GM19328 (cell line): ENCODE results near the gene C2CD5.
"Not testable (repeated sequence)": the region's sequence is repeated elsewhere in the genome, so short reads cannot be mapped to it uniquely, and the experiment has no call there.

ENCODE experiments used
- ATAC-seq: cut with Tn5 transposase; IDR thresholded peaks from one replicate; pipeline ENCODE4 v1.9.1; 2021; ENCODE audit warnings: mild to moderate bottlenecking, moderate library complexity; ENCODE audit not compliant: unreplicated experiment

Gene C2CD5

GRCh38 chr12:22536346-22536945, 7.9 kb downstream of the C2CD5 start:
- ATAC-seq = no peak

- ATAC-seq = no peak
Measured at GRCh38 chr12:22535478-22535877, 8.9 kb downstream of the C2CD5 start.

GRCh38 chr12:22535038-22535437, 9.3 kb downstream of the C2CD5 start:
- no peak for ATAC-seq

GRCh38 chr12:22533155-22533554, 11.2 kb downstream of the C2CD5 start:
- ATAC-seq = no peak

GRCh38 chr12:22532317-22532716, 12.0 kb downstream of the C2CD5 start:
- ATAC-seq = no peak

- no peak for ATAC-seq
Measured at GRCh38 chr12:22531205-22531604, 13.1 kb downstream of the C2CD5 start.

- ATAC-seq = peak; percentile 67
Measured at GRCh38 chr12:22529281-22530060, 14.9 kb downstream of the C2CD5 start.

- ATAC-seq = no peak
Measured at GRCh38 chr12:22527999-22528398, 16.3 kb downstream of the C2CD5 start.

GRCh38 chr12:22526836-22527235, 17.5 kb downstream of the C2CD5 start:
- no peak for ATAC-seq

GRCh38 chr12:22525426-22525825, 18.9 kb downstream of the C2CD5 start:
- no peak for ATAC-seq

- ATAC-seq = no peak
Measured at GRCh38 chr12:22518998-22519397, 25.3 kb downstream of the C2CD5 start.

- no peak for ATAC-seq
Measured at GRCh38 chr12:22518060-22518719, 26.2 kb downstream of the C2CD5 start.

- no peak for ATAC-seq
Measured at GRCh38 chr12:22514875-22515274, 29.5 kb downstream of the C2CD5 start.

- no peak for ATAC-seq
Measured at GRCh38 chr12:22505826-22506225, 38.5 kb downstream of the C2CD5 start.

- no peak for ATAC-seq
Measured at GRCh38 chr12:22500100-22500499, 44.2 kb downstream of the C2CD5 start.

- no peak for ATAC-seq
Measured at GRCh38 chr12:22499445-22499844, 44.9 kb downstream of the C2CD5 start.

GRCh38 chr12:22494319-22494718, 50.0 kb downstream of the C2CD5 start:
- no peak for ATAC-seq

- no peak for ATAC-seq
Measured at GRCh38 chr12:22491034-22491433, 53.3 kb downstream of the C2CD5 start.

- ATAC-seq = no peak
Measured at GRCh38 chr12:22488478-22488877, 55.9 kb downstream of the C2CD5 start.

GRCh38 chr12:22487683-22488082, 56.7 kb downstream of the C2CD5 start:
- not testable (repeated sequence) for ATAC-seq

- no peak for ATAC-seq
Measured at GRCh38 chr12:22481547-22482104, 62.7 kb downstream of the C2CD5 start.

GRCh38 chr12:22480814-22481213, 63.5 kb downstream of the C2CD5 start:
- ATAC-seq = not testable (repeated sequence)
